ENCODE data around the gene SH3RF1.

Gene SH3RF1

GRCh38 chr4:169066934-169067333 lies 203.8 kb downstream of the SH3RF1 start:
- no peak overlapping the region for H2AFZ ChIP-seq (ENCODE audit: low read depth)
- no peaks in the 10 kb centered on the region for H3K4me1 ChIP-seq (ENCODE audit: low read depth, poor library complexity, severe bottlenecking)
- H3K27ac ChIP-seq = no peak overlapping the region
- no peak overlapping the region for H3K4me2 ChIP-seq
- H3K36me3 ChIP-seq (ENCODE audit: insufficient read depth) = no peaks in the 10 kb centered on the region
- no peaks in the 10 kb centered on the region for H3K79me2 ChIP-seq (ENCODE audit: insufficient read depth, low read depth)
- H3K27me3 ChIP-seq (ENCODE audit: insufficient read depth, low read depth) = no peaks in the 10 kb centered on the region
- no peak overlapping the region for H3K9ac ChIP-seq
- no peak for TF ChIP-seq CTCF (conservative IDR thresholded peaks at IDR 0.05; ENCODE audit: low read depth, low read length)
- no peak overlapping the region for H3K4me3 ChIP-seq (IDR thresholded peaks at IDR 0.05; ENCODE audit: insufficient read depth, low read depth, low read length)
- H4K20me1 ChIP-seq (ENCODE audit: insufficient read depth) = no peaks in the 10 kb centered on the region

GRCh38 chr4:169064296-169064695 lies 206.5 kb downstream of the SH3RF1 start:
- Histone ChIP-seq H3K4me1 (ENCODE audit: low read depth, poor library complexity, severe bottlenecking) (no peaks in the 10 kb centered on the region), H3K36me3 (ENCODE audit: insufficient read depth) (no peaks in the 10 kb centered on the region), H3K4me3 (IDR thresholded peaks at IDR 0.05; ENCODE audit: insufficient read depth, low read depth, low read length) (no peak overlapping the region), H3K9ac (no peak overlapping the region), H3K4me2 (no peak overlapping the region), H3K27me3 (ENCODE audit: insufficient read depth, low read depth) (no peaks in the 10 kb centered on the region), H2AFZ (ENCODE audit: low read depth) (no peak overlapping the region), H4K20me1 (ENCODE audit: insufficient read depth) (no peaks in the 10 kb centered on the region), H3K27ac (no peak overlapping the region), H3K79me2 (ENCODE audit: insufficient read depth, low read depth) (no peaks in the 10 kb centered on the region)
- no peak for TF ChIP-seq CTCF (conservative IDR thresholded peaks at IDR 0.05; ENCODE audit: low read depth, low read length)

- Histone ChIP-seq H3K79me2 (ENCODE audit: insufficient read depth, low read depth) (no peaks in the 10 kb centered on the region), H3K4me1 (ENCODE audit: low read depth, poor library complexity, severe bottlenecking) (no peaks in the 10 kb centered on the region), H3K4me2 (no peak overlapping the region), H3K27me3 (ENCODE audit: insufficient read depth, low read depth) (no peaks in the 10 kb centered on the region), H3K4me3 (IDR thresholded peaks at IDR 0.05; ENCODE audit: insufficient read depth, low read depth, low read length) (no peak overlapping the region), H3K27ac (no peak overlapping the region), H4K20me1 (ENCODE audit: insufficient read depth) (no peaks in the 10 kb centered on the region), H2AFZ (ENCODE audit: low read depth) (no peak overlapping the region), H3K9ac (no peak overlapping the region), H3K36me3 (ENCODE audit: insufficient read depth) (no peaks in the 10 kb centered on the region)
- no peak for TF ChIP-seq CTCF (conservative IDR thresholded peaks at IDR 0.05; ENCODE audit: low read depth, low read length)
Observed at GRCh38 chr4:169063441-169063840, 207.3 kb downstream of the SH3RF1 start.

GRCh38 chr4:169062897-169063244 lies 207.9 kb downstream of the SH3RF1 start:
- Histone ChIP-seq H3K36me3 (ENCODE audit: insufficient read depth) (no peaks in the 10 kb centered on the region), H2AFZ (ENCODE audit: low read depth) (no peak overlapping the region), H3K27ac (no peak overlapping the region), H4K20me1 (ENCODE audit: insufficient read depth) (no peaks in the 10 kb centered on the region), H3K4me1 (ENCODE audit: low read depth, poor library complexity, severe bottlenecking) (no peaks in the 10 kb centered on the region), H3K9ac (no peak overlapping the region), H3K27me3 (ENCODE audit: insufficient read depth, low read depth) (no peaks in the 10 kb centered on the region), H3K4me2 (no peak overlapping the region), H3K4me3 (IDR thresholded peaks at IDR 0.05; ENCODE audit: insufficient read depth, low read depth, low read length) (no peak overlapping the region), H3K79me2 (ENCODE audit: insufficient read depth, low read depth) (no peaks in the 10 kb centered on the region)
- no peak for TF ChIP-seq CTCF (conservative IDR thresholded peaks at IDR 0.05; ENCODE audit: low read depth, low read length)

- no peaks in the 10 kb centered on the region for H3K36me3 ChIP-seq (ENCODE audit: insufficient read depth)
- H3K27ac ChIP-seq = no peak overlapping the region
- no peak overlapping the region for H3K4me3 ChIP-seq (IDR thresholded peaks at IDR 0.05; ENCODE audit: insufficient read depth, low read depth, low read length)
- H4K20me1 ChIP-seq (ENCODE audit: insufficient read depth) = no peaks in the 10 kb centered on the region
- TF ChIP-seq CTCF (conservative IDR thresholded peaks at IDR 0.05; ENCODE audit: low read depth, low read length) = no peak
- no peaks in the 10 kb centered on the region for H3K4me1 ChIP-seq (ENCODE audit: low read depth, poor library complexity, severe bottlenecking)
- no peak overlapping the region for H3K4me2 ChIP-seq
- H3K9ac ChIP-seq = no peak overlapping the region
- H3K79me2 ChIP-seq (ENCODE audit: insufficient read depth, low read depth) = no peaks in the 10 kb centered on the region
- H2AFZ ChIP-seq (ENCODE audit: low read depth) = no peak overlapping the region
- H3K27me3 ChIP-seq (ENCODE audit: insufficient read depth, low read depth) = no peaks in the 10 kb centered on the region
Observed at GRCh38 chr4:169061386-169061785, 209.4 kb downstream of the SH3RF1 start.
